Measurements from ENCODE around the gene STK39. TPM values are rescaled to one million over a fixed set of nuclear protein-coding genes. Genes with fewer than 3 reads are reported as not detected.

STK39 gene
- total RNA-seq, 1 experiment from 2014 or later = 22.1 TPM

DNA sequence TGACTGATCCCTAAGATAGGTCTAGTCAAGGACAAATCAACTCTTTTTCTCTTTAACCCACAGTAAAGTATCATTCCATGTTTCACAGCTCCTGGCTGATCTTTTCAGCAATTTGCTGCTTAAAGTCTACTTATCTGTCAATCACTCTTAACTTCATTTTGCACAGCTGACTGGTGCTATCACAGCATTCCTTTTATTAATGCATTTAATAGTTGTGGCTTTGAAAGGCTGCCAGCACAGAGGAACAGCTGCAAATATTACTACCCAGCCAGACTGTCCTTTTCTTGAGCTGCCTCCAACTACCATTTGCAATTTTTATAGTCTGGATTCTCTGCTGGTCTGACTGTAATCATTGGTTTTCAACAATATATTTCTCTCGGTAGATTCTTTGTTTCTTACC, 303.5 kb downstream of the STK39 start:
- Histone ChIP-seq H2BK120ac (ENCODE audit: low read depth, low read length, poor library complexity, severe bottlenecking) (no peak overlapping the region), H3K14ac (ENCODE audit: insufficient read depth, low read length) (no peak overlapping the region), H3K9ac (ENCODE audit: extremely low read depth, insufficient read length, low read length) (no peak overlapping the region), H3K9me3 (ENCODE audit: control insufficient read depth, low read depth, low read length) (no peaks in the 10 kb centered on the region), H4K5ac (ENCODE audit: insufficient read length, low read depth, low read length) (no peak overlapping the region), H2BK12ac (ENCODE audit: insufficient read length, low read depth, low read length) (no peak overlapping the region), H3K27ac (ENCODE audit: insufficient read length, low read depth, low read length) (no peak overlapping the region), H2AFZ (ENCODE audit: low read length) (no peak overlapping the region), H2BK20ac (ENCODE audit: low read depth, low read length, poor library complexity, severe bottlenecking) (no peak overlapping the region), H3K4me2 (ENCODE audit: insufficient read depth, insufficient read length, low read length) (no peak overlapping the region), H4K91ac (ENCODE audit: insufficient read length, low read depth, low read length) (no peak overlapping the region), H3K18ac (ENCODE audit: insufficient read length, low read depth, low read length) (no peak overlapping the region), H3K79me2 (ENCODE audit: insufficient read depth, low read length) (no peaks in the 10 kb centered on the region), H3K27me3 (ENCODE audit: insufficient read depth, low read length) (no peaks in the 10 kb centered on the region), H2BK5ac (ENCODE audit: insufficient read length, low read length) (no peak overlapping the region), H3K4me1 (ENCODE audit: insufficient read depth, low read length) (peaks cover 5% of the 10 kb centered on the region; the same call in 1 of the 2 replicates), H3K23me2 (ENCODE audit: insufficient read length, low read depth, low read length, poor library complexity, severe bottlenecking) (no peaks in the 10 kb centered on the region), H2AK5ac (ENCODE audit: insufficient read length, low read length) (no peak overlapping the region), H3K79me1 (ENCODE audit: insufficient read depth, low read depth, low read length, poor library complexity, severe bottlenecking) (no peaks in the 10 kb centered on the region), H3K4ac (ENCODE audit: low read depth, low read length) (no peak overlapping the region), H3T11ph (ENCODE audit: low read length) (no peak overlapping the region), H4K20me1 (ENCODE audit: control insufficient read depth, insufficient read depth, insufficient read length) (no peaks in the 10 kb centered on the region), H3K56ac (ENCODE audit: insufficient read length, low read depth, low read length) (no peak overlapping the region), H3K23ac (ENCODE audit: insufficient read length, low read depth, low read length) (no peak overlapping the region), H4K8ac (replicated peaks; ENCODE audit: insufficient read length, low read depth, low read length) (no peak overlapping the region), H2BK15ac (ENCODE audit: low read depth, low read length) (no peak overlapping the region)
- Mint-ChIP-seq H3K36me3 (ENCODE audit: insufficient read depth in 1 of 3, low read depth in 3 of 3) (peaks cover 0 to 21% (median 0%) of the 10 kb centered on the region in 3 experiments; a peak in 3 of 7 replicates), H3K4me1 (peaks cover 30 to 36% of the 10 kb centered on the region in 2 experiments), H3K27me3 (ENCODE audit: low read depth) (no peaks in the 10 kb centered on the region), H3K27ac (no peak overlapping the region), H3K9me3 (peaks cover 0 to 2% of the 10 kb centered on the region in 2 experiments; a peak in 2 of 5 replicates), H3K4me3 (no peak overlapping the region)
- TF ChIP-seq, protein P1, sequence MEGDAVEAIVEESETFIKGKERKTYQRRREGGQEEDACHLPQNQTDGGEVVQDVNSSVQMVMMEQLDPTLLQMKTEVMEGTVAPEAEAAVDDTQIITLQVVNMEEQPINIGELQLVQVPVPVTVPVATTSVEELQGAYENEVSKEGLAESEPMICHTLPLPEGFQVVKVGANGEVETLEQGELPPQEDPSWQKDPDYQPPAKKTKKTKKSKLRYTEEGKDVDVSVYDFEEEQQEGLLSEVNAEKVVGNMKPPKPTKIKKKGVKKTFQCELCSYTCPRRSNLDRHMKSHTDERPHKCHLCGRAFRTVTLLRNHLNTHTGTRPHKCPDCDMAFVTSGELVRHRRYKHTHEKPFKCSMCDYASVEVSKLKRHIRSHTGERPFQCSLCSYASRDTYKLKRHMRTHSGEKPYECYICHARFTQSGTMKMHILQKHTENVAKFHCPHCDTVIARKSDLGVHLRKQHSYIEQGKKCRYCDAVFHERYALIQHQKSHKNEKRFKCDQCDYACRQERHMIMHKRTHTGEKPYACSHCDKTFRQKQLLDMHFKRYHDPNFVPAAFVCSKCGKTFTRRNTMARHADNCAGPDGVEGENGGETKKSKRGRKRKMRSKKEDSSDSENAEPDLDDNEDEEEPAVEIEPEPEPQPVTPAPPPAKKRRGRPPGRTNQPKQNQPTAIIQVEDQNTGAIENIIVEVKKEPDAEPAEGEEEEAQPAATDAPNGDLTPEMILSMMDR (conservative IDR thresholded peaks at IDR 0.05) = no peak
- no CpG with 5 or more reads among the region's 1 CpG for WGBS (ENCODE audit: extremely low coverage, insufficient read length, low lambda C conversion rate)
- no peak for DNase-seq
